ENCODE results near the gene CT45A1. TPM values are rescaled to one million over a fixed set of nuclear protein-coding genes. Genes with fewer than 3 reads are reported as not detected.

CT45A1 gene
- not detected in 2 replicates for total RNA-seq

GRCh38 chrX:135713183-135713689, at the start of gene CT45A1:
Gene CT45A1 (plus strand): TSS chrX:135713639. CDS start chrX:135718941, 5,302 bp downstream.

GRCh38 chrX:135768091-135768490, 54.7 kb downstream of the CT45A1 start, which contains the start of gene CT45A3:
Gene CT45A3 (minus strand): TSS chrX:135768191. CDS start chrX:135764444, 3,747 bp downstream.

Small RNAs within 50 kb of the gene (small RNA-seq; reads per million reads assigned to genes)
- gene AC240442.1 = not detected

Other genes starting within 250 kb of the CT45A1 start
- 4.1 and 9.0 TPM in 2 replicates for gene INTS6L, start 193.0 kb upstream of the CT45A1 start, total RNA-seq
- gene CT45A3, start 54.6 kb downstream of the CT45A1 start, total RNA-seq = not detected in 2 replicates
- not detected in 2 replicates for gene CT45A5, start 71.9 kb downstream of the CT45A1 start, total RNA-seq
- gene CT45A6, start 89.1 kb downstream of the CT45A1 start, total RNA-seq = not detected in 2 replicates
- not detected in 2 replicates for gene CT45A2, start 106.4 kb downstream of the CT45A1 start, total RNA-seq
- gene CT45A7, start 123.6 kb downstream of the CT45A1 start, total RNA-seq = not detected in 2 replicates
- not detected in 2 replicates for gene CT45A8, start 140.9 kb downstream of the CT45A1 start, total RNA-seq
- not detected in 2 replicates for gene CT45A9, start 158.2 kb downstream of the CT45A1 start, total RNA-seq
- gene CT45A10, start 179.8 kb downstream of the CT45A1 start, total RNA-seq = not detected in 2 replicates
- not detected in 2 replicates for gene SAGE1, start 180.1 kb downstream of the CT45A1 start, total RNA-seq